Stomach (tissue), 9 donors: ENCODE measurements around the gene ACER1. TPM values are rescaled to one million over a fixed set of nuclear protein-coding genes. Genes with fewer than 3 reads are reported as not detected.
A peak's percentile ranks its signal among the peaks of the same experiment; 100 is the strongest.

Experiments
- DNase-seq, 2 donors: peaks; one replicate each; pipeline versions ENCODE4 v3.0.0 to v3.0.0-alpha.2; 2013 to 2019
- H3K27ac ChIP-seq, 5 donors: fragments of 200-600 bp in 4 of 5; sonication (generic) in 4 of 5; one replicate each; pipeline ENCODE4 v1.5.1; 2013 to 2019; ENCODE audit warnings: mild to moderate bottlenecking in 1 of 5, moderate library complexity in 1 of 5
- H3K27me3 ChIP-seq, 3 donors: fragments of 200-600 bp; sonication (generic); one replicate each; pipeline ENCODE4 v1.5.1; 2017 to 2019; ENCODE audit warnings: mixed run types in 1 of 3
- H3K36me3 ChIP-seq, 4 donors: fragments of 200-600 bp; sonication (generic); 1 replicate in 3 of 4; 2 replicates in 1 of 4; pipeline ENCODE4 v1.5.1; 2016 to 2019
- H3K4me1 ChIP-seq, 4 donors: fragments of 200-600 bp; sonication (generic); one replicate each; pipeline ENCODE4 v1.5.1; 2016 to 2019
- H3K4me3 ChIP-seq, 4 donors: fragments of 200-600 bp; sonication (generic) in 3 of 4; one replicate each; pipeline ENCODE4 v1.5.1; 2016 to 2019; ENCODE audit warnings: mild to moderate bottlenecking in 1 of 4
- H3K9me3 ChIP-seq, 4 donors: fragments of 200-600 bp; sonication (generic); one replicate each; pipeline ENCODE4 v1.5.1; 2016 to 2019
- EP300 ChIP-seq: sonication (generic); formaldehyde crosslinking; IDR thresholded peaks from one replicate; pipeline ENCODE4 v1.6.1; 2017; ENCODE audit warnings: antibody characterized with exemption
- POLR2A ChIP-seq, 4 donors: fragments of 450-650 bp; IDR thresholded peaks; one replicate each; pipeline ENCODE4 v1.6.1; 2016; ENCODE audit warnings: antibody characterized with exemption in 4 of 4, control low read depth in 2 of 4, mild to moderate bottlenecking in 1 of 4, moderate library complexity in 1 of 4
- POLR2AphosphoS5 ChIP-seq, 3 donors: sonication (generic); formaldehyde crosslinking; IDR thresholded peaks; one replicate each; pipeline ENCODE4 v1.6.1; 2016; ENCODE audit warnings: antibody characterized with exemption in 3 of 3
- WGBS, 5 donors: extraction: QIAGEN DNeasy Blood & Tissue Kit in 3 of 5; methylation state at CpG; one replicate each; pipeline versions ENCODE4 v1.1.5 to v1.1.7; 2013 to 2018; 5-methylcytosine and 5-hydroxymethylcytosine counted together
- intact Hi-C: fragments of 100-400 bp; cut with DNase I; formaldehyde crosslinking; loops from one replicate; pipeline ENCODE4 v1.15.1; 2023; ENCODE audit warnings: low total_unique reads
- polyA plus RNA-seq, 3 donors: library from polyadenylated mRNA; stranded (reverse); fragments of 200-250 nt; gene quantifications; one replicate each; pipeline ENCODE4 v1.2.3, GENCODE V29; 2013
- total RNA-seq, 5 donors: library from RNA; depleted of rRNA; stranded (reverse); fragments of >200 nt; gene quantifications; one replicate each; pipeline versions ENCODE4 v1.1.0 to v1.2.3, GENCODE V29; 2014 to 2016
- TF ChIP-seq, protein P1 (sequence below), 7 experiments: fragments of 450-650 bp in 4 of 7; fragments of 200-600 bp in 3 of 7; sonication (generic) in 3 of 7; IDR thresholded peaks; one replicate each; pipeline ENCODE4 v1.5.1; 2016 to 2019; ENCODE audit warnings: antibody characterized with exemption in 7 of 7, control low read depth in 2 of 7, mild to moderate bottlenecking in 1 of 7
- donor health status: healthy with polysubstance abuse.
- donor health status: Bipolar disorder and iron deficiency.
- donor health status: healthy.

ACER1 gene
- total and polyA plus RNA-seq, 8 donors = 0.08 to 3.5 TPM; not detected in 6

DNA sequence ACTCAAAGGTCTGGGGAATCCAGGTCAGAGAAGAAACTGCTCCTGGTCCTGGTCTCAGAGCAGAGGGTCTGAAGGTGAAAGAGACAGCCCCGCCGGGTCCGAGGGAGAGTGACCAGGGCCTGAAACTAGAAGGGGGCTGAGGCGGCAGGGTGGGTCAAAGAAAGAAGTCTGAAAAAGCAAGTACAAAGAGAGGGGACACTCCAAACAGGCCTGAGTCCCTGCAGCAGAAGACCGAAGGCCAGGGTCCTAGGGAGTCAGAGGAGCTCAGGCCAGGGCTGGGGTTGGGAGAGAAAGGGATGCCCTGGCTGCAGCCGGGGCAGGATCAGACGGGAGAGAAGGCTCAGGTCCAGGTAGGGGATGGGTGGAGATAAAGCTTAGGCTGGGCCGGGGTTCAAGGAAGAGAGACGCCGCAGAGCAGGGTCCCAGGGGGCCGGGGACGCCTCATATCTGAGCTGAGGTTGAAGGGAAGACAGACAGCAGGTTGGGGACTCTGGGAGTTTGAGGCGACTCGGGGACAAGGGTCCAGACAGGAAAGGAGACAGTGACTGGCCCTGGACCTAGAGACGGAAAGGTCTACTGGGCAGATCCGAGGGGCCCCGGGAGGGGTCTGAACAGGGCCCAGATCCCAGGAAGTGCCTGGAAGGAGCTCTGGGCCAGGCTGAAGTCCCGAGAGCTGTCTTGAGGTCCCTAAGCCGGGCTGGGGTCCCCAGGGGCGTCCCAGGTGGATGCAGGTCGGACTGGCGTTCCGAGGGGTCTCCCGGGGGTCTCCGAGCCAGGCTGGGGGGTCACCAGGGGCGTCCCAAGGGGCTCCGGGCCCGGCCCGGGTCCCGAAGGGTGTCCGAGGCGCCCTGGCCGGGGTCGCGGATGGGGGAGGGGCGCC is 54.4 kb downstream of the ACER1 start:
- 4 to 8% (median 7%) methylated on average over 18 to 36 of the region's 36 CpGs for WGBS, 5 donors

DNA sequence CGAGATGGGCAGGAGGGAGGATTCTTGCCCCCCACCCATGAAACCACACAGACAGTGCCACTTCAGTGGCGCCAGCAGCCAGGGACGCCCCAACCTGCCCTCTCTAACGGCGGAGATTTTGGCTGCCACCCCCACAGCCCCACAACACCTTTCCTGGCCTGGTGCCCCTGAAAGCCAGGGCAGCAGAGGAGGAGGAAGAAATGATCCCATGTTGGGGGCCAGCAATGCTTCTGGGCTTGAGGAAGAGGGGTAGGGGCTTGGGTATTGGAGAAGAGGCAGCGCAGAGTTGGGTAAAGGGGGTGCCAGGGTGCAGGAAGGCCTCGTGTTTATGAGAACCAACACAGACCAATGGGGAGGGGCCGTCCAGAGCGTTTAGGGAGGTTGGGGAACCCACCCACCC is 55.4 kb downstream of the ACER1 start:
- TF ChIP-seq POLR2A (IDR thresholded peaks at IDR 0.05) (no peak), EP300 (no peak), POLR2AphosphoS5 (IDR thresholded peaks at IDR 0.05) (no peak)
- TF ChIP-seq, protein P1, sequence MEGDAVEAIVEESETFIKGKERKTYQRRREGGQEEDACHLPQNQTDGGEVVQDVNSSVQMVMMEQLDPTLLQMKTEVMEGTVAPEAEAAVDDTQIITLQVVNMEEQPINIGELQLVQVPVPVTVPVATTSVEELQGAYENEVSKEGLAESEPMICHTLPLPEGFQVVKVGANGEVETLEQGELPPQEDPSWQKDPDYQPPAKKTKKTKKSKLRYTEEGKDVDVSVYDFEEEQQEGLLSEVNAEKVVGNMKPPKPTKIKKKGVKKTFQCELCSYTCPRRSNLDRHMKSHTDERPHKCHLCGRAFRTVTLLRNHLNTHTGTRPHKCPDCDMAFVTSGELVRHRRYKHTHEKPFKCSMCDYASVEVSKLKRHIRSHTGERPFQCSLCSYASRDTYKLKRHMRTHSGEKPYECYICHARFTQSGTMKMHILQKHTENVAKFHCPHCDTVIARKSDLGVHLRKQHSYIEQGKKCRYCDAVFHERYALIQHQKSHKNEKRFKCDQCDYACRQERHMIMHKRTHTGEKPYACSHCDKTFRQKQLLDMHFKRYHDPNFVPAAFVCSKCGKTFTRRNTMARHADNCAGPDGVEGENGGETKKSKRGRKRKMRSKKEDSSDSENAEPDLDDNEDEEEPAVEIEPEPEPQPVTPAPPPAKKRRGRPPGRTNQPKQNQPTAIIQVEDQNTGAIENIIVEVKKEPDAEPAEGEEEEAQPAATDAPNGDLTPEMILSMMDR (IDR thresholded peaks at IDR 0.05) = no peak
- 63 to 82% (median 73%) methylated on average over 8 to 9 of the region's 9 CpGs for WGBS, 5 donors
- Histone ChIP-seq H3K27me3 (no peaks in the 10 kb centered on the region), H3K9me3 (no peaks in the 10 kb centered on the region), H3K4me1 (peaks cover 57 to 66% (median 64%) of the 10 kb centered on the region in 4 donors), H3K27ac (peak overlapping the region in 4 of 5 donors; percentile 54 to 94 (median 91)), H3K36me3 (no peaks in the 10 kb centered on the region), H3K4me3 (peak overlapping the region; percentile 83 to 97 (median 92))
- no peak for DNase-seq
- intact Hi-C loops = no loop called here

More for the DNA sequence above, 54.4 kb downstream of the ACER1 start:
- no peak for TF ChIP-seq POLR2AphosphoS5 (IDR thresholded peaks at IDR 0.05)
- TF ChIP-seq, protein P1 (IDR thresholded peaks at IDR 0.05) = no peak
- TF ChIP-seq POLR2A (IDR thresholded peaks at IDR 0.05) = no peak
- no peak for TF ChIP-seq EP300
- Histone ChIP-seq H3K27ac (peak overlapping the region; percentile 76 to 94 (median 91)), H3K27me3 (no peaks in the 10 kb centered on the region), H3K9me3 (no peaks in the 10 kb centered on the region), H3K36me3 (no peaks in the 10 kb centered on the region), H3K4me3 (peak overlapping the region; percentile 83 to 97 (median 92)), H3K4me1 (peaks cover 49 to 56% (median 55%) of the 10 kb centered on the region in 4 donors)
- peak in 1 of 2 donors; percentile 41 for DNase-seq
- intact Hi-C loops = no loop called here

DNA sequence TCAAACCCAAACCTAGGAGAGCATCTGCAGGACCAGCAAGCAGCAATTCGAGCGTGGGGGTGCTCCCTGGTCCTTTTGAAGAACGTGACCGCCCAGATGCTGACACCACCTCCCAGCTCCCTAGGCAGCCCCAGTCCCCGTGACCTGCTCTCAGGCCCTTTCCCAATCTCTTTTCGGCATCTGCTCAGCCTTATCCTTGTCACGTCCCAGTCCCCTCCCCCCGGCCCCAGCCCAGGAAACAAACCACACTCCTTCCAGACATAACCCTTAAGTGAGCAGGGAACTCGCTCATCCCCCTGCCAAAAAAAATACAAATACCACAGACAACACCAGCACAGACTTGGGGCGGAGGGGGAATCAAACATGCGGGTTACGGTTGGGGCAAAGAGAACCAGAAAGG is 57.0 kb downstream of the ACER1 start:
- H3K4me3 ChIP-seq = peak overlapping the region in 1 of 4 donors; percentile 6
- no peaks in the 10 kb centered on the region for H3K27me3 ChIP-seq
- intact Hi-C loops = no loop called here
- DNase-seq = peak in 1 of 2 donors; percentile 65
- H3K36me3 ChIP-seq = no peaks in the 10 kb centered on the region
- peak overlapping the region; percentile 1 to 94 (median 91) for H3K27ac ChIP-seq
- WGBS, 5 donors = 46 to 75% (median 68%) methylated on average over 12 of the region's 12 CpGs
- TF ChIP-seq, protein P1 (IDR thresholded peaks at IDR 0.05) = no peak
- TF ChIP-seq POLR2AphosphoS5 (IDR thresholded peaks at IDR 0.05) (peak in 2 of 3 donors; percentile 15 to 30), POLR2A (IDR thresholded peaks at IDR 0.05) (no peak), EP300 (no peak)
- H3K4me1 ChIP-seq = peaks cover 73 to 82% (median 80%) of the 10 kb centered on the region in 4 donors
- H3K9me3 ChIP-seq = no peaks in the 10 kb centered on the region

DNA sequence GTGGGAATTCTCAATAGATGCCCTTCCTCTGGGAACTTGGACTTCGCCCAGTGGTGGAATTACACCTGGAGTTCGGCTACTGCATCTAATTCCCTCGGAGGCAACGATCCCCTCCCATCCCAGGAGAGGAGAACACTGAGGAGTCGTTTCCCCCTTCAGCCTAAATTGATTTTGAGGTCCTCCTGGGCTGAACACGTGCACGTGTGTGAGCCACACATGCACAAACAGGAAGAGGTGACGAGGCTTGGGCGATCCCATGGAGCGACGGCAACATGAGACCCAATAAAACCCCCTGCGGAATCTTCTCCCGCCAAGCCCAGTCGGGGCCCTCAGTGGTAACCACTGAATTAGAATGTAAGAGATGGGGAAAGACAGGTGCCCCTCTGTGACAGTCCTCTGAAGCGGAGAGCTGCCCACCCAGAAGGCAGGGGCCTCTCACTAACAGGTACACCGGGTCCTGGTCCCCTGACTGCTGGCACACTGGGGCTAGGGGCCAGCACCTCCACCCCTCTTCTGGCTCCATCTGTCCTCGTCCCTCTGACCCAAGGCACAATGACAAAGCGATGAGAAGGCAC is 58.2 kb downstream of the ACER1 start:
- TF ChIP-seq POLR2A (IDR thresholded peaks at IDR 0.05) (no peak), EP300 (no peak), POLR2AphosphoS5 (IDR thresholded peaks at IDR 0.05) (no peak)
- TF ChIP-seq, protein P1 (IDR thresholded peaks at IDR 0.05) = no peak
- peak overlapping the region; percentile 9 to 94 (median 91) for H3K27ac ChIP-seq
- intact Hi-C loops = no loop called here
- no peaks in the 10 kb centered on the region for H3K9me3 ChIP-seq
- no peaks in the 10 kb centered on the region for H3K27me3 ChIP-seq
- WGBS, 5 donors = 83 to 89% (median 86%) methylated on average over 18 of the region's 18 CpGs
- H3K4me3 ChIP-seq = no peak overlapping the region
- peaks cover 3 to 5% (median 4%) of the 10 kb centered on the region in 4 donors for H3K36me3 ChIP-seq
- peaks cover 85 to 92% (median 91%) of the 10 kb centered on the region in 4 donors for H3K4me1 ChIP-seq
- DNase-seq = no peak
